ENCODE measurements around the gene SIK2. TPM values are rescaled to one million over a fixed set of nuclear protein-coding genes. Genes with fewer than 3 reads are reported as not detected.

The SIK2 gene
- total and polyA plus RNA-seq, 2 donors from 2014 or later: 6.4 to 40.1 TPM

- TF ChIP-seq, protein P1, sequence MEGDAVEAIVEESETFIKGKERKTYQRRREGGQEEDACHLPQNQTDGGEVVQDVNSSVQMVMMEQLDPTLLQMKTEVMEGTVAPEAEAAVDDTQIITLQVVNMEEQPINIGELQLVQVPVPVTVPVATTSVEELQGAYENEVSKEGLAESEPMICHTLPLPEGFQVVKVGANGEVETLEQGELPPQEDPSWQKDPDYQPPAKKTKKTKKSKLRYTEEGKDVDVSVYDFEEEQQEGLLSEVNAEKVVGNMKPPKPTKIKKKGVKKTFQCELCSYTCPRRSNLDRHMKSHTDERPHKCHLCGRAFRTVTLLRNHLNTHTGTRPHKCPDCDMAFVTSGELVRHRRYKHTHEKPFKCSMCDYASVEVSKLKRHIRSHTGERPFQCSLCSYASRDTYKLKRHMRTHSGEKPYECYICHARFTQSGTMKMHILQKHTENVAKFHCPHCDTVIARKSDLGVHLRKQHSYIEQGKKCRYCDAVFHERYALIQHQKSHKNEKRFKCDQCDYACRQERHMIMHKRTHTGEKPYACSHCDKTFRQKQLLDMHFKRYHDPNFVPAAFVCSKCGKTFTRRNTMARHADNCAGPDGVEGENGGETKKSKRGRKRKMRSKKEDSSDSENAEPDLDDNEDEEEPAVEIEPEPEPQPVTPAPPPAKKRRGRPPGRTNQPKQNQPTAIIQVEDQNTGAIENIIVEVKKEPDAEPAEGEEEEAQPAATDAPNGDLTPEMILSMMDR (IDR thresholded peaks at IDR 0.05; ENCODE audit: borderline replicate concordance, extremely low read depth, insufficient read depth): no peak
- H3K4me1 ChIP-seq (ENCODE audit: control insufficient read depth in 2 of 3, insufficient read depth in 2 of 3, low read depth in 1 of 3, low read length in 3 of 3): peaks cover 0 to 10% (median 7%) of the 10 kb centered on the region in 3 donors
- intact Hi-C loops (cut with DNase I): no loop called here
These were observed 30.3 kb upstream of the SIK2 start for GRCh38 chr11:111571829-111572501.

DNA sequence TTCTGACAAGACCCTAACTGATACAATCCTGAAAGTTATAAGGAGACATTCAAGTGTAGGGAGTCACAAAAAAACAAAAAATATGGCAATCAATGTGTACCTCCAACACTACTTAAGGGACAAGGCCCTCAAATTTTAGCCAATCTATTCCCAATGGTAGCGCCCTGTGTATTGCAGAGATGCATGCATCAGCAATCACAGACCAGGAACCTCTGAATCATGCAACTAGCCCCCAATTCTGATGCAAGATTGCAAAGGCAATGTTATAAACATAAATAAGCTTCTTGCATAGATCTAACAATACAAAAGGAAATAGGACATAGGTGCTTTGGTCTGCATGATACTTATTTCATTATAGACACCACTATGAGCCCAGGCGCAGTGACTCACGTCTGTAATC, 29.7 kb upstream of the SIK2 start:
- H3K9me3 ChIP-seq (ENCODE audit: control insufficient read depth in 2 of 3, insufficient read depth in 1 of 3, low read length in 3 of 3): no peaks in the 10 kb centered on the region

More at GRCh38 chr11:111571829-111572501, 30.3 kb upstream of the SIK2 start:
- Histone ChIP-seq H3K4me3 (ENCODE audit: low read length in 3 of 3) (no peak overlapping the region), H3K27me3 (ENCODE audit: control insufficient read depth, insufficient read depth, low read length) (no peaks in the 10 kb centered on the region), H3K9ac (ENCODE audit: low read length in 3 of 3) (no peak overlapping the region), H3K9me3 (ENCODE audit: control insufficient read depth in 2 of 3, insufficient read depth in 1 of 3, low read length in 3 of 3) (no peaks in the 10 kb centered on the region), H3K36me3 (ENCODE audit: control insufficient read depth in 2 of 3, insufficient read depth in 3 of 3, low read length in 3 of 3) (no peaks in the 10 kb centered on the region), H3K27ac (ENCODE audit: low read depth in 2 of 2, low read length in 2 of 2) (no peak overlapping the region)
- DNase-seq (peak in 1 of 5 donors; percentile 56), FAIRE-seq (no peak)

DNA sequence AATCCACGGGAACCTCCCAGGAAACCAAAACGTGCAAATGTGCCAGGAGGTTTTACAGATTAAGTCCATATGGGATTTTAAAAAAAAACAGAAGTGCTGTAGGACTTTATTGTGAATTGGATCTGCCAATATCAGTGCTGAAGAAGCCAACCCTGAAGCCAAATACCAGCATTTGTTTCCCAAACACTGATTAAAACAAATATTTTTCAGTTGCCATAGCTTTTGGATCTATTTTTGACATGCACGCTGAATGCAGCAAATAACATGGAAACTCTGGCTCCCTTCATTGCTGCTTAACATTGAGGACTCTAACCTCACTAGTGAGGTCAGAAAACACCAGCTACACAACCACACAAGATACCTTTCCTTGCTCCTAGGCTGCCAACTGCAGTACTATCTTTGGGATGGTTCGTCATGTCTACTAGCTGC, 28.4 kb upstream of the SIK2 start:
- no peak for FAIRE-seq
- TF ChIP-seq, protein P1 (IDR thresholded peaks at IDR 0.05; ENCODE audit: borderline replicate concordance, extremely low read depth, insufficient read depth): no peak
- Histone ChIP-seq H3K9me3 (ENCODE audit: control insufficient read depth in 2 of 3, insufficient read depth in 1 of 3, low read length in 3 of 3) (no peaks in the 10 kb centered on the region), H3K4me1 (ENCODE audit: control insufficient read depth in 2 of 3, insufficient read depth in 2 of 3, low read depth in 1 of 3, low read length in 3 of 3) (peaks cover 0 to 10% (median 7%) of the 10 kb centered on the region in 3 donors), H3K36me3 (ENCODE audit: control insufficient read depth in 2 of 3, insufficient read depth in 3 of 3, low read length in 3 of 3) (no peaks in the 10 kb centered on the region), H3K4me3 (ENCODE audit: low read length in 3 of 3) (peak overlapping the region in 1 of 3 donors; percentile 23), H3K9ac (ENCODE audit: low read length in 3 of 3) (no peak overlapping the region), H3K27me3 (ENCODE audit: control insufficient read depth, insufficient read depth, low read length) (no peaks in the 10 kb centered on the region), H3K27ac (ENCODE audit: low read depth in 2 of 2, low read length in 2 of 2) (no peak overlapping the region)
- intact Hi-C loops (cut with DNase I): no loop called here
- no peak for DNase-seq

More for the DNA sequence above, 29.7 kb upstream of the SIK2 start:
- Histone ChIP-seq H3K4me3 (ENCODE audit: low read length in 3 of 3) (no peak overlapping the region), H3K9ac (ENCODE audit: low read length in 3 of 3) (no peak overlapping the region), H3K27ac (ENCODE audit: low read depth in 2 of 2, low read length in 2 of 2) (no peak overlapping the region), H3K36me3 (ENCODE audit: control insufficient read depth in 2 of 3, insufficient read depth in 3 of 3, low read length in 3 of 3) (no peaks in the 10 kb centered on the region), H3K27me3 (ENCODE audit: control insufficient read depth, insufficient read depth, low read length) (no peaks in the 10 kb centered on the region), H3K4me1 (ENCODE audit: control insufficient read depth in 2 of 3, insufficient read depth in 2 of 3, low read depth in 1 of 3, low read length in 3 of 3) (peaks cover 0 to 10% (median 7%) of the 10 kb centered on the region in 3 donors)
- intact Hi-C loops (cut with DNase I): no loop called here
- TF ChIP-seq, protein P1 (IDR thresholded peaks at IDR 0.05; ENCODE audit: borderline replicate concordance, extremely low read depth, insufficient read depth): no peak
- no peak for FAIRE-seq
- no peak for DNase-seq

Measured in kidney (tissue), 14 donors.